Heart right ventricle (tissue), 16 donors: ENCODE results near the gene ABCA12. TPM values are rescaled to one million over a fixed set of nuclear protein-coding genes. Genes with fewer than 3 reads are reported as not detected.

Source experiments
- ATAC-seq, 8 donors: fragments of 200-7000 bp; cut with Tn5 transposase; one replicate each; pipeline ENCODE4 v1.9.1; 2020; ENCODE audit warnings: mild to moderate bottlenecking in 8 of 8, moderate library complexity in 8 of 8, moderate number of reproducible peaks in 1 of 8
- DNase-seq, 2 donors: peaks; one replicate each; pipeline ENCODE4 v3.0.0-alpha.2; 2020
- H3K27ac ChIP-seq, 10 donors: fragments of 200-600 bp; sonication (generic) in 2 of 10; one replicate each; pipeline versions ENCODE4 v1.5.0 to v1.8.0; 2020 to 2022; ENCODE audit warnings: mild to moderate bottlenecking in 3 of 10
- H3K27me3 ChIP-seq, 7 donors: fragments of 200-600 bp; one replicate each; pipeline ENCODE4 v1.8.0; 2021 to 2022; ENCODE audit warnings: mild to moderate bottlenecking in 2 of 7
- H3K36me3 ChIP-seq, 9 donors: fragments of 200-600 bp; sonication (generic) in 1 of 9; one replicate each; pipeline versions ENCODE4 v1.5.0 to v1.8.0; 2020 to 2022; ENCODE audit warnings: mild to moderate bottlenecking in 2 of 9
- H3K4me1 ChIP-seq, 9 donors: fragments of 200-600 bp; sonication (generic) in 1 of 9; one replicate each; pipeline versions ENCODE4 v1.5.0 to v1.8.0; 2020 to 2022; ENCODE audit warnings: mild to moderate bottlenecking in 4 of 9
- H3K4me3 ChIP-seq, 10 donors: fragments of 200-600 bp; sonication (generic) in 2 of 10; one replicate each; pipeline versions ENCODE4 v1.5.0 to v1.8.0; 2020 to 2022; ENCODE audit warnings: mild to moderate bottlenecking in 7 of 10, moderate library complexity in 2 of 10
- H3K9me3 ChIP-seq, 11 donors: fragments of 200-600 bp in 10 of 11; sonication (generic) in 2 of 11; one replicate each; pipeline versions ENCODE4 v1.5.0 to v1.8.0; 2013 to 2022; ENCODE audit warnings: mild to moderate bottlenecking in 2 of 11, control low read depth in 1 of 11, moderate library complexity in 1 of 11
- whole genome bisulfite sequencing, 2 donors: extraction: QIAGEN DNeasy Blood & Tissue Kit; methylation state at CpG; one replicate each; pipeline ENCODE4 v1.1.7; 2013; ENCODE audit warnings: inconsistent platforms in 1 of 2; 5-methylcytosine and 5-hydroxymethylcytosine counted together
- intact Hi-C, 10 donors: fragments of 100-400 bp; cut with DNase I; formaldehyde crosslinking; loops; one replicate each; pipeline versions ENCODE4 v1.11.1 to v1.14.2; 2022
- polyA plus RNA-seq, 2 donors: library from polyadenylated mRNA; stranded (reverse); fragments of 200-250 nt; gene quantifications; one replicate each; pipeline ENCODE4 v1.2.3, GENCODE V29; 2013
- total RNA-seq, 10 donors: library from RNA; stranded (reverse); fragmentation: NEBNext Ultra II Directional in 3 of 10; extraction: Animal tissue kit (Norgen Biotek cat#: 25700) in 3 of 10; gene quantifications; one replicate each; pipeline versions ENCODE4 v1.2.1 to v1.2.4, GENCODE V29; 2021 to 2023
- TF ChIP-seq, protein P1 (sequence below), 9 donors: fragments of 200-600 bp; sonication (generic) in 2 of 9; IDR thresholded peaks; one replicate each; pipeline versions ENCODE4 v1.5.0 to v1.8.0; 2021 to 2022; ENCODE audit warnings: antibody characterized with exemption in 9 of 9, mild to moderate bottlenecking in 5 of 9, moderate library complexity in 1 of 9
- donor health status: Arrhythmogenic right ventricular cardiomyopathy.
- donor health status: ischemic (EF 13 %, LVEDD 7.1; RV severe dilation, severe dysfunction).
- donor health status: healthy with polysubstance abuse.
- donor health status: DM: no; HTN: yes; CAD: no.
- donor health status: DM: no; HTN: no; CAD: no.
- donor health status: ischemic (EF 25% LVEDD 6.9; RV normal size, moderate dysfunction).
- donor health status: ischemic (EF 25% LVEDD 5.7; RV mildly dilated, moderate dysfunction).
- donor health status: healthy.
- donor health status: DM: yes; HTN: yes; CAD: no.
- donor health status: Ischemic cardiomyopathy.
- donor health status: ischemic (EF 35%, LVEDD 5.7; RV mildly dilated, moderate dysfunction).
- donor health status: nonischemic (EF 11% LVEDD 7.7; RV severe dilation, severe dysfunction).
- donor health status: DM: yes; HTN: yes; CAD: no.
- donor health status: PGD.
- donor health status: ischemic (EF 29% LVEDD 5.4; RV normal size, mild dysfunction).
- donor health status: nonischemic (EF 23%, LVEDD 6.1; RV moderate dilation, normal function).

The ABCA12 gene
- total and polyA plus RNA-seq, 12 donors, result 0.02 TPM; not detected in 11

DNA sequence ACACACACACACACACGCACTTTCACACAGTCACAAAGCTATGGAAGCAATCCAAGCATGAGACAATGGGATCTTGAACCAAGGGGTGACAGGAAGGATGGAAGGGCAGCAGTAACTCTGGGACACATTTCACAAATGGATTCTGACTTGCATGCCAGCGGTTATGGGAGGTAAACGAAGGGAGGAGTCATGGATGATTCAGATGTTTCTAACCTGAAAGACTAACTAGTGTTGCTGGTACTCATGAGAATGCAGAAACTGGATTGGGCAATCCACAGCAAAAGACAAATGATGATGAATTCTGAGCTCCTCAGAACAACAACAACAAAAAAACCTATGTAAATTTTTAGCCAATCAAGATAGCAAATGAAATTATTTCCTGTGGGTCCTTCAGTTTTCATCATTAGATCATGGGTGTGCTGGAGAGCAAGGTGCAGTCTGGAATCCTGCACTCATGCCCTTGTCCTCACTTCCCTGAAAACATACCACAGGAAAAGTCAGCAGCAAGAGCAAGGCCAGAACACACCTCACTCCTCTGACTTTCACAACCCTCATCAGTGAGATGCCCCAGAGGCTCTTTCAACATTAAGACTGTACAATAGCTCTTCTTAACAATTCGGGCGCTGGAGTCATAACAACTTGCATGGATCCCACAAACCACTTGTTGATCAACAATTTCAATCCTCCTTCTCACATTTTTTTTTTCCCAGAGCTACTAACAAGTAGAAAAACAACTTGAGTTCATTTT lies 32.6 kb downstream of the ABCA12 start:
- WGBS, 2 donors, result 81 to 84% methylated on average over 5 of the region's 5 CpGs
- Histone ChIP-seq H3K27ac (no peak overlapping the region), H3K4me3 (no peak overlapping the region), H3K27me3 (no peaks in the 10 kb centered on the region), H3K36me3 (no peaks in the 10 kb centered on the region), H3K9me3 (no peaks in the 10 kb centered on the region), H3K4me1 (no peaks in the 10 kb centered on the region)
- DNase-seq (no peak), ATAC-seq (no peak)
- intact Hi-C loops, result no loop called here
- TF ChIP-seq, protein P1, sequence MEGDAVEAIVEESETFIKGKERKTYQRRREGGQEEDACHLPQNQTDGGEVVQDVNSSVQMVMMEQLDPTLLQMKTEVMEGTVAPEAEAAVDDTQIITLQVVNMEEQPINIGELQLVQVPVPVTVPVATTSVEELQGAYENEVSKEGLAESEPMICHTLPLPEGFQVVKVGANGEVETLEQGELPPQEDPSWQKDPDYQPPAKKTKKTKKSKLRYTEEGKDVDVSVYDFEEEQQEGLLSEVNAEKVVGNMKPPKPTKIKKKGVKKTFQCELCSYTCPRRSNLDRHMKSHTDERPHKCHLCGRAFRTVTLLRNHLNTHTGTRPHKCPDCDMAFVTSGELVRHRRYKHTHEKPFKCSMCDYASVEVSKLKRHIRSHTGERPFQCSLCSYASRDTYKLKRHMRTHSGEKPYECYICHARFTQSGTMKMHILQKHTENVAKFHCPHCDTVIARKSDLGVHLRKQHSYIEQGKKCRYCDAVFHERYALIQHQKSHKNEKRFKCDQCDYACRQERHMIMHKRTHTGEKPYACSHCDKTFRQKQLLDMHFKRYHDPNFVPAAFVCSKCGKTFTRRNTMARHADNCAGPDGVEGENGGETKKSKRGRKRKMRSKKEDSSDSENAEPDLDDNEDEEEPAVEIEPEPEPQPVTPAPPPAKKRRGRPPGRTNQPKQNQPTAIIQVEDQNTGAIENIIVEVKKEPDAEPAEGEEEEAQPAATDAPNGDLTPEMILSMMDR (IDR thresholded peaks at IDR 0.05), result no peak

DNA sequence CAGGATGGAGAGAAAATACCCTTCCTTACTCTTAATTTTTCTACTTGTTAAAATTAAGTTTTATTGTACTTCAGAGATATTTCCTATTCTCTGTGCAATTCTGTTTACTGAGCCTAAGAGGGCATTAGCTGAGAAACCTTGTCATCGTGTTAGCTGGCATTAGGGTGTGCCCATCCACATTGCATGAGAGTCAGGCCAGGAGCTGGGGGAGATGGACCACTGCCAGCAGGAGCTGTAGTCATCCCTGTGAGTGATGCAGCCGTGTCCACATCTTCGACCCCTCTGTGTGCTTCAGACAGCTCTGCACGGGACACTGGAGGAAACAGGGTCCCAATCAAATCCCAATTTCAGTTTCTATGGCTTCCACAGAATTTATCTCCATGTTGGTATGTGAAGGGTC lies 34.2 kb downstream of the ABCA12 start:
- no peak for ATAC-seq
- H3K4me3 ChIP-seq, result no peak overlapping the region
- no peaks in the 10 kb centered on the region for H3K27me3 ChIP-seq
- no peaks in the 10 kb centered on the region for H3K36me3 ChIP-seq
- H3K4me1 ChIP-seq, result no peaks in the 10 kb centered on the region
- intact Hi-C loops, result no loop called here
- H3K9me3 ChIP-seq, result no peaks in the 10 kb centered on the region
- no peak overlapping the region for H3K27ac ChIP-seq
- DNase-seq, result no peak
- WGBS, 2 donors, result 66 to 77% methylated on average over 4 of the region's 4 CpGs
- TF ChIP-seq, protein P1 (IDR thresholded peaks at IDR 0.05), result no peak

DNA sequence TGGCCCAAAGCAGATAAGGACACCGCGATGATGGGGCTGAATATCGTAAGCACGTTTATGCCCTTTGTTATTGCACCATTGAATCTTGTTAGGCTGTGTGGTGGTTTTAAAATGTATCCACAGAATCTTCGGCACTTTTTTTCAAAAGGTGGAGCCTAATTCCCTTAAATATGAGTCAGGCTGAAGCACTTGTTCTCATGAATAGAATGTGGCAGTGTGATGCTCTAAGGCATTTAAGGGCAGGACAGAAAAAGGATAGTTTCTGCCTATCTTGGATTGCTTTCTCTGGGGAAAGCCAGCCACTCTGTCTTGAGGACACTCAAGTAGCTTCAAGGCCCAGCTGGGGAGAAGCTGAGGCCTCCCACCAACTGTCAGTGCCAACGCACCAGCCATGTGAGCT lies 39.6 kb downstream of the ABCA12 start:
- no peaks in the 10 kb centered on the region for H3K36me3 ChIP-seq
- intact Hi-C loops, result no loop called here
- H3K27ac ChIP-seq, result no peak overlapping the region
- no peaks in the 10 kb centered on the region for H3K4me1 ChIP-seq
- TF ChIP-seq, protein P1 (IDR thresholded peaks at IDR 0.05), result no peak
- WGBS, 2 donors, result 87 to 88% methylated on average over 6 of the region's 6 CpGs
- ATAC-seq, result no peak
- H3K4me3 ChIP-seq, result no peak overlapping the region
- no peak for DNase-seq
- H3K27me3 ChIP-seq, result no peaks in the 10 kb centered on the region
- no peaks in the 10 kb centered on the region for H3K9me3 ChIP-seq

DNA sequence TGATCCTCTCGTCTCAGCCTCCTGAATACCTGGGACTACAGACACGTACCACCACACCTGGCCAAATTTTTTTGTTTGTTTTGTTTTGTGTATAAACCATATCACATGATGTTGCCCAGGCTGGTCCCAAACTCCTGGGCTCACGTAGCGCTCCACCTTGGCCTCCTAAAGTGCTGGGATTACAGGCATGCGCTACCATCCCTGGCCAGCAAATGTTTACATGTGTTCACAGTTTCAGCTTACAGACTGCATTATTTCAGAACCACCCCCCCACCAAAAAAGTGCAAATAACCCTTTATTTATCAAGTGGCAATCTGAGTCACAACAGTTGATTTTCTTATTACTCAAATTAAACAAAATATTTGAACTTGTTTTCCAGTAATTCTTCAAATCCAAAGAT lies 54.3 kb downstream of the ABCA12 start:
- Histone ChIP-seq H3K4me1 (no peaks in the 10 kb centered on the region), H3K27ac (no peak overlapping the region), H3K36me3 (no peaks in the 10 kb centered on the region), H3K9me3 (no peaks in the 10 kb centered on the region), H3K27me3 (no peaks in the 10 kb centered on the region), H3K4me3 (no peak overlapping the region)
- no peak for DNase-seq
- no peak for ATAC-seq
- TF ChIP-seq, protein P1 (IDR thresholded peaks at IDR 0.05), result no peak
- 88 to 89% methylated on average over 5 of the region's 5 CpGs for WGBS, 2 donors
- intact Hi-C loops, result no loop called here
